GM18505 (cell line): Measurements from ENCODE around the gene HK1.

ENCODE experiments used
- ATAC-seq: cut with Tn5 transposase; IDR thresholded peaks from one replicate; pipeline ENCODE4 v1.9.1; 2021; ENCODE audit not compliant: unreplicated experiment
- POLR2A ChIP-seq: IDR thresholded peaks from 4 replicates; pipeline ENCODE4 v1.6.1; 2011; ENCODE audit warnings: borderline replicate concordance; ENCODE audit not compliant: insufficient read depth, insufficient read length; ENCODE audit errors: extremely low read depth

The HK1 gene

GRCh38 chr10:69410487-69410886, 132.2 kb downstream of the HK1 start:
- no peak for ATAC-seq
- TF ChIP-seq POLR2A = no peak

GRCh38 chr10:69411476-69411875, 133.2 kb downstream of the HK1 start:
- no peak for ATAC-seq
- TF ChIP-seq POLR2A = no peak

GRCh38 chr10:69412232-69412790, 134.0 kb downstream of the HK1 start:
- no peak for ATAC-seq
- no peak for TF ChIP-seq POLR2A

- no peak for ATAC-seq
Measured at GRCh38 chr10:69413221-69413865, 135.0 kb downstream of the HK1 start.

GRCh38 chr10:69414036-69415018, 136.0 kb downstream of the HK1 start:
- TF ChIP-seq POLR2A = no peak
- no peak for ATAC-seq

More at GRCh38 chr10:69413221-69413865, 135.0 kb downstream of the HK1 start:
- TF ChIP-seq POLR2A = no peak

DNA sequence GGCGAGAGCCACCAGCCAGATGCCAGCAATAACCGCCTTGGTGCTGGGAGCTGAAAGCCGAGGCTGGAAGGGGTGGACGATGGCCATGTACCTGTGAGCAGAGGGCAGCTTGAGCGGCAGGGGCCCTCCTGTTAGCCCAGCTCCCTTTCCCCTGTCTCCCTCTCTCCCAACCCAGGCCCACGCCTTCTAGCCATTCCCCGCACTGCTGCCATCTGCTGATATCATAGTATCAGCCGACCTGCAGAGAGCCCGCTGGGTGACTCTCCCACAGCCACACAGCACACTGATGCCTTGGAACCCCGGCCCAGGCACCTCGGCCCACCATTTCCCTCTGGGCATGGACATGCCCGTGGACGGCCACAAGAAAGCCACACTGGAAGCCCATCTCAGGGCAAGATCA, 136.8 kb downstream of the HK1 start:
- no peak for TF ChIP-seq POLR2A
- no peak for ATAC-seq

DNA sequence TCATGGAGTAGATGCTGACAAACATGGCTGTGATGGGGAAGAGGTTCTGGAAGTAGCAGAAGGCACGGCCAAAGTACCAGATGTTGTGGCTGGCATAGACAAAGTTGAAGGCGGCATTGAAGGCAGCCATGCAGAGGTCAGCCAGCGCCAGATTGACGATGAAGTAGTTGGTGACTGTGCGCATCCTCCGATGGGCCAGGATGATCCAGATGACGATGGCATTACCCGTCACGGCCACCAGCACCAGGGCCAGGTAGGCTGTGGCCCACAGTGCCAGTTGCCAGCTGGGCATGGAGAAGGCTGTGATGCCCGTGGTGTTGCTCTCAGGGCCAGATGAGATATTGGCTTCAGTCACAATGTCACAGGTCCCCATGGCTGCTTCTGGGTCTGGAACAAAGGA, 137.7 kb downstream of the HK1 start:
- no peak for ATAC-seq
- TF ChIP-seq POLR2A = no peak

DNA sequence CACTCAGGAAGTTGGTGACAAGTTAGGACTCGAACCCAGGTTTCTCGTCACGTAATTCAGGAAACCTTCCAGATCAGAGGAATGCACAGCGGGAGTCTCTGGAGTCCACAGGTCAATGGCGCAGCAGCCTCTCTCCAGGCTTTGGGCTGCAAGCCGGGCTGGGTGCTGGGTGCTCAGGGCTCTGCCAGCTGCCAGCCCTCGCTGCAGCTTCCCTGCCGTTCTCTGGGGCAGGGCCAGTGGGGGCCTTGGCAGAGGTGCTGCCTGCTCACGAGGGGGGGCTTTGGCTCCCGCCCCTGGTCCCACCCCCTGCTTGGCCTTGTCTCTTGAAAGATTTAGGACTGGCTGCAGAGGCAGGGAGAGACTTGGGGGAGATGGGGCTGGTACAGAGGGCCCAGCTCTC, 138.4 kb downstream of the HK1 start, which contains the start of gene TACR2:
TSS of gene TACR2 (minus strand) at position 224 of the 400 bp plus-strand sequence. CDS start 595 bp downstream, outside the sequence.
- TF ChIP-seq POLR2A = no peak
- ATAC-seq = no peak

- TF ChIP-seq POLR2A = no peak
- no peak for ATAC-seq
Measured at GRCh38 chr10:69417542-69417941, 139.2 kb downstream of the HK1 start.

DNA sequence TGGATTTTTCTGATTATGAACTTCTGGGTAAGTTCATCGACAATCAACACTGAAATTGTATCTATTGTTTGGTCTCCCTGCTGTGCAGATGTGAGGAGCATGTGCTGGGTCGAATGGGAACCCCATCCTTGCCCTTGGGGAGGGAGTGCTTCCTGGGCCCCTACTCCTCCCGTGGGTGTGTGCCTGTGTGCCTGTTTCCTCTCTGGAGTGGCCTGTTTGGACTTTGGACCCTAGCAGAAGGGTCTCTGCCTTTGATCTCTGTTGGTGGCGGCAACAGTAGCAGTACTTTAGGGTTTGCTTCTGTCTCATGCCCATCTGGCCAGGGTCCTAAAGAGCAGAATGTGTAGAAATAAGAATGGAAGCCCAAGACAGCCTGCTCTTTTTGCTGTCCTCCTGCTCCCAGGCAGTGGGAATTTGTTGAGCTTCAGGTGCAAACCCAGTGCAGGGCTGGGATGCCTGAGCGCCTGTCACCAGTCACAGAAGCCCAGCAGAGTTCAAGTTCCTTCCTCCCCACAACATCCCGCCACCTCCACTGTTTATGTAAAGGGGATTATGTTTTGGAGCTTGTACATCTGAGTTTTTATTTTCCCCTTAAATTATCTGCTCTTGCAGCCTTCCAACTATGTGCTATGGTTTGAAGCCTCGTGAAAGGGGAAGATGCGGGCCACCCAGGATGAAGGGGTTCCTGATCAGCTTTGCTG, 139.9 kb downstream of the HK1 start:
- ATAC-seq = no peak
- TF ChIP-seq POLR2A = no peak

GRCh38 chr10:69419096-69419743, 140.9 kb downstream of the HK1 start:
- no peak for ATAC-seq
- TF ChIP-seq POLR2A = no peak

GRCh38 chr10:69419744-69420126, 141.4 kb downstream of the HK1 start:
- ATAC-seq = no peak
- TF ChIP-seq POLR2A = no peak

DNA sequence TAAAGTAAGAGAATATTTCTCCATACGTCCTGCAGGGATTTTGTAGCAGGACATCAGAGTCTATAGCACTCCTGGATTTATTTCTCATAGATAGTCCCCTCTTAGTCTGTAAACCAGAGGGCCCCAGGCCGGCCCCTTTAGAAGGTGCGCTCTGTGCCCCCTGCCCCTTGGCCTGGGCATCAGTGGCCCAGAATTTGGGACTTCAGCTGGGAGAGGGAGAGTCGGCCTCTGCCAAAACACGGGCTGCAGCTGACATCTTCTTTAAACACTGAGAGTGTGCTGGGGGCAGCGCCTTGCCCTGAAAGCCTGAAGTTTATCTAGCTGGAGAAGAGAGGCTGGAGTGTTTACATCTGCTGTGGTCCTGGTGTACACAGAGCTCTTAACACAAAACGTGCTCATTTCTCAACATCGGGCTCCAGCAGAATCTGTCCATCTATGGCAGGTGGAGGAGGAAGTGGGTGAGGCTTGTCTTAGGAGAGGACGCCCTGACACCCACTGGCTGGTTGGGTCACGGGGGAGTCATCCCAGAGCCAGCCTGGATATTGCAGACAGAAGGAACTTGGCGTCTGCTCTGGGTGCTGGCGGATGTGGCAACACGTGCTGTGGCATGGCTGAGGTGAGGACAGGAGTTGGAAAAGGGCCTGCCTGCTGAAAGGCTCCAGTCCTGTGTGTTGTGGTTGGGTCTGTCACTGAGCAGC, 143.5 kb downstream of the HK1 start:
- no peak for ATAC-seq
- TF ChIP-seq POLR2A = no peak

DNA sequence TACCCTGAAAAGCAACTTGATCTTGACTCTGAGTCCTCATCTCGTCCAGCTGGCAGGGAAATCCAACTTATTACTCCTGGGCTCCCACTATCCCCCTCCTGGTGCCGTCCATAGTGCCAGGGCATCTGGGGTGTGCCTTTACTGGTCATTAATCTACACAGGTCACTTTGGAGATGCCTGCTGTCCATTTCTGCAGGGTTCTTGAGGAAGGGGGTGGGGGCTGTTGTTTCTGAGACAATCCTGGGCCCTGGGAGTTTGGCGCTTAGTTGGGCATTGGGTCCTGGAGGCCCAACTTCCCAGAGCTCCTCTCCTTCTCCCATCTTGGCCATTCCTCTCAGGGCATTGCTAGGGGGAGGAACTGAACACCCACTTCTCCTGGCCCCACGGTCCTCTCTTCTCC, 144.4 kb downstream of the HK1 start:
- no peak for TF ChIP-seq POLR2A
- no peak for ATAC-seq
